MG63 (cell line): ENCODE data around the gene MARS1. TPM values are rescaled to one million over a fixed set of nuclear protein-coding genes. Genes with fewer than 3 reads are reported as not detected.

ENCODE experiments used
- DNase-seq: peaks from one replicate; pipeline ENCODE4 v3.0.0-alpha.2; 2020
- H3K27me3 ChIP-seq: fragments of 250-450 bp; sonication (Bioruptor Pico); 2 replicates; pipeline ENCODE4 v1.5.1; 2020; ENCODE audit warnings: mild to moderate bottlenecking, moderate library complexity
- H3K36me3 ChIP-seq: fragments of 250-450 bp; sonication (Bioruptor Pico); 2 replicates; pipeline ENCODE4 v1.5.1; 2020; ENCODE audit warnings: mild to moderate bottlenecking, moderate library complexity
- H3K4me3 ChIP-seq: fragments of 250-450 bp; sonication (Bioruptor Pico); 2 replicates; pipeline ENCODE4 v1.5.1; 2020; ENCODE audit warnings: mild to moderate bottlenecking, moderate library complexity
- H3K9me3 ChIP-seq: fragments of 250-450 bp; sonication (Bioruptor Pico); 2 replicates; pipeline ENCODE4 v1.5.1; 2020; ENCODE audit warnings: mild to moderate bottlenecking, moderate library complexity
- total RNA-seq: library from RNA; depleted of rRNA; stranded (reverse); fragments of >200 nt; shearing (Covaris generic); gene quantifications from 2 replicates; pipeline ENCODE4 v1.2.3, GENCODE V29; 2014; ENCODE audit warnings: low replicate concordance

Gene MARS1
- total RNA-seq, 1 experiment from 2014 or later = 285 TPM

DNA sequence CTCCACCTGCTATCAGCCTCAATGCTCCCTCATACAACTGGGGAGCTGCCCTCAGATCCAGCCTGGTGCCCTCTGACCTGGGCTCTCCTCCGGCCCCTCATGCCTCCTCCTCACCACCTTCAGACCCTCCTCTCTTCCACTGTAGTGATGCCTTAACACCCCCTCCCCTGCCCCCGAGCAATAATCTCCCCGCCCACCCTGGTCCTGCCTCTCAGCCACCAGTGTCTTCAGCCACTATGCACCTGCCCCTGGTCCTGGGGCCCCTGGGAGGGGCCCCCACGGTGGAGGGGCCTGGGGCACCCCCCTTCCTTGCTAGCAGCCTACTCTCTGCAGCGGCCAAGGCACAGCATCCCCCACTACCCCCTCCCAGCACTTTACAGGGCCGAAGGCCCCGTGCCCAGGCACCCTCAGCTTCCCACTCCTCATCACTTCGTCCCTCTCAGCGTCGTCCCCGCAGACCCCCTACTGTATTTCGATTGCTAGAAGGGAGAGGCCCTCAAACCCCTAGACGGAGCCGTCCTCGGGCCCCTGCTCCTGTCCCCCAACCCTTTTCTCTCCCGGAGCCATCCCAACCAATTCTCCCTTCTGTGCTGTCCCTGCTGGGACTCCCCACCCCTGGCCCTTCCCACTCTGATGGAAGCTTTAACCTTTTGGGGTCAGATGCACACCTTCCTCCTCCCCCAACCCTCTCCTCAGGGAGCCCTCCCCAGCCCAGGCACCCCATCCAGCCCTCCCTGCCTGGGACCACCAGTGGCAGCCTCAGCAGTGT, 37.9 kb downstream of the MARS1 start:
- no peak for DNase-seq
- Histone ChIP-seq H3K4me3 (no peak overlapping the region), H3K9me3 (no peaks in the 10 kb centered on the region), H3K27me3 (no peaks in the 10 kb centered on the region), H3K36me3 (peaks cover 50% of the 10 kb centered on the region)

DNA sequence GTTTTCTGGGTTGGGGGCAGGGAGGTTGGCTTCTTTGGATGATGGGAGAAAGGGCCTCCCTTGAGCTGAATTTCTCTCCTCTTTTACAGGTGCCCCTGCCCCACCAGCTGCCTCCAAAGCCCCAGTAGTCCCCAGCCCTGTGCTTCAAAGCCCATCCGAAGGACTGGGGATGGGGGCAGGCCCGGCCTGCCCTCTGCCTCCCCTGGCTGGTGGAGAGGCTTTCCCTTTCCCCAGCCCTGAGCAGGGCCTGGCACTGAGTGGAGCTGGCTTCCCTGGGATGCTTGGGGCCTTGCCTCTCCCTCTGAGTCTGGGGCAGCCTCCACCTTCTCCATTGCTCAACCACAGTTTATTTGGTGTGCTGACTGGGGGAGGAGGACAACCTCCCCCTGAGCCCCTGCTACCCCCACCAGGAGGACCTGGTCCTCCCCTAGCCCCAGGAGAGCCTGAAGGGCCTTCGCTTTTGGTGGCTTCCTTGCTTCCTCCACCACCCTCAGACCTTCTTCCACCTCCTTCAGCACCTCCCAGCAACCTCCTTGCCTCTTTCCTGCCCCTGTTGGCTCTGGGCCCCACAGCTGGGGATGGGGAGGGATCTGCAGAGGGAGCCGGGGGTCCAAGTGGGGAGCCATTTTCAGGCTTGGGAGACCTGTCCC, 38.7 kb downstream of the MARS1 start:
- Histone ChIP-seq H3K36me3 (peaks cover 53% of the 10 kb centered on the region), H3K4me3 (no peak overlapping the region), H3K27me3 (no peaks in the 10 kb centered on the region), H3K9me3 (no peaks in the 10 kb centered on the region)
- DNase-seq = no peak

DNA sequence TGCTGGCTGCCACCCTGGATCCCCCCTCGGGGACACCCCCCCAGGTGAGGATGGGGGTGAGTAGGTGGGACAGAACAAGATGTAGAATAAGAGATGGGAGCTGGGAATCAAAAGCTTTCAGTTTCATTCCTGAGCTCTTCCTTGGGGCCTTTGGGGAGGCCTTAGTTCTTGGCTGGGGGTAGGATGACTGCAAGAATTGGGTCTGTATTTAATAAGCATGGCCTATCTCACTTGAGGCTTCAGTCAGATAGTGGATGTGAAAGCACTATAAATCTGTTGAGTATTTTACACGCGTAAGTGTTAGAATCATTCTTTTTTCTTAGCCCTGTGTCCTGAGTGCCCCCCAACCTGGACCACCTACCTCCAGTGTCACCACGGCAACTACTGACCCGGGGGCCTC, 39.3 kb downstream of the MARS1 start:
- Histone ChIP-seq H3K4me3 (no peak overlapping the region), H3K9me3 (no peaks in the 10 kb centered on the region), H3K36me3 (peaks cover 59% of the 10 kb centered on the region), H3K27me3 (no peaks in the 10 kb centered on the region)
- DNase-seq = no peak

DNA sequence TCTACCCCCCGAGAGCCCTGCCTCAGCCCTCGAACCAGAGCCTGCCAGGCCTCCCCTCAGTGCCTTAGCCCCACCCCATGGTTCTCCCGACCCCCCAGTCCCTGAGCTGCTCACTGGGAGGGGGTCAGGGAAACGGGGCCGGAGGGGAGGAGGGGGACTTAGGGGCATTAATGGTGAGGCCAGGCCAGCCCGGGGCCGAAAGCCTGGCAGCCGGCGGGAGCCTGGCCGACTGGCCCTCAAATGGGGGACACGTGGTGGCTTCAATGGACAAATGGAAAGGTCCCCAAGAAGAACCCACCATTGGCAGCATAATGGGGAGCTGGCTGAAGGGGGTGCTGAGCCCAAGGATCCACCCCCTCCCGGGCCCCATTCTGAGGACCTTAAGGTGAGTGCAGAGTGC, 40.3 kb downstream of the MARS1 start:
- H3K36me3 ChIP-seq = peaks cover 67% of the 10 kb centered on the region
- DNase-seq = no peak
- no peak overlapping the region for H3K4me3 ChIP-seq
- no peaks in the 10 kb centered on the region for H3K9me3 ChIP-seq
- H3K27me3 ChIP-seq = no peaks in the 10 kb centered on the region

DNA sequence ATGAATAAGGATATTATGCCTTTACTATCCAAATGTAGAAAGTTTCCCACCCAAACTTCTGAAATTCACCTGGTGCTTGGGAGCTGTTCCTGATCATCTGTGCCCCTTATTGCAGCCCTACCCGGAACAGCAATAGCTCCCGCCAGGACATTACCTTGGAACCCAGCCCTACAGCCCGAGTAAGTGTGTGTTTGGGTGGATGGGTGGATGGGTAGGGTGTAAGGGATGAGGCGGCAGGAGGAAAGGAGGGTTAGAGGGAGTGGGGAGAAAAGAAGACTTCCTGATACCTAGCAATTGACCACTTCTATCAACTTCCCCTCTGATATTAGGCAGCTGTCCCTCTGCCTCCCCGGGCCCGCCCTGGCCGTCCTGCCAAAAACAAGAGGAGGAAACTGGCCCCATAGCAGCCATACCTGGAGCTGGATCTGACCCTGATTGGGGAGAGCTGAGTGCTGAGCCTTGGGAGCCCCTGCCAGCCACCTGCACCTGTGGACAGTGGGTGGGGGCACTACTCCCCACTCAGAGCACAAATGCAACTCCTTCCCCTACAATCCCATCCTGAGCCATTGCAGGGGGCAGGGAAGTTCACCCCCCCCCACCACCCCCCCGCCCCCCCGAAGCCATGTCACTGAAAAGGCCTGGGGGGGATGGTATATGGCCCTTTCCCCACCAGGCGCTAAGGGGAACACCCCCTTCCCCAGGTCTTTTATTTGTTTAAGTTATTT, 41.1 kb downstream of the MARS1 start:
- H3K27me3 ChIP-seq = no peaks in the 10 kb centered on the region
- no peak for DNase-seq
- no peaks in the 10 kb centered on the region for H3K9me3 ChIP-seq
- H3K36me3 ChIP-seq = peaks cover 66% of the 10 kb centered on the region
- H3K4me3 ChIP-seq = no peak overlapping the region

DNA sequence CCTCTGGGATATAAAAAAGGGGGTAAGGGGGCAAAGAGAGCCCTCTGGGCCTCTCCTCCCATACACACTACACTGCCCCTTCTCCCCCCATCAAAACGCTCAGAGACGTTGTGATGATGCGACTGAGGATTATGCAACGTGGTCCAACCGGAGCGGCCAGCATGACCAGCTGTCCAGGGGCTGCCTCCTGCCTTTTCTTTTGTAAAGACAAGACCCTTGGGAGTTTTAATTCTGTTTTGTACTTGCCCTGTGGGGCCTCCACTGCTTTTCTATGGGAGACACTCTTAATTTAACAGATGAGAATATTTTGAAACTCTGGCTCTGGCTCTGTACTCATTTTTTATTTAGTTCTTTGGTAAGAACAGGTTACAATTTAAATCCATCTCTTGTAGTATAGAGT, 42.0 kb downstream of the MARS1 start:
- Histone ChIP-seq H3K9me3 (no peaks in the 10 kb centered on the region), H3K36me3 (peaks cover 67% of the 10 kb centered on the region), H3K4me3 (no peak overlapping the region), H3K27me3 (no peaks in the 10 kb centered on the region)
- no peak for DNase-seq

DNA sequence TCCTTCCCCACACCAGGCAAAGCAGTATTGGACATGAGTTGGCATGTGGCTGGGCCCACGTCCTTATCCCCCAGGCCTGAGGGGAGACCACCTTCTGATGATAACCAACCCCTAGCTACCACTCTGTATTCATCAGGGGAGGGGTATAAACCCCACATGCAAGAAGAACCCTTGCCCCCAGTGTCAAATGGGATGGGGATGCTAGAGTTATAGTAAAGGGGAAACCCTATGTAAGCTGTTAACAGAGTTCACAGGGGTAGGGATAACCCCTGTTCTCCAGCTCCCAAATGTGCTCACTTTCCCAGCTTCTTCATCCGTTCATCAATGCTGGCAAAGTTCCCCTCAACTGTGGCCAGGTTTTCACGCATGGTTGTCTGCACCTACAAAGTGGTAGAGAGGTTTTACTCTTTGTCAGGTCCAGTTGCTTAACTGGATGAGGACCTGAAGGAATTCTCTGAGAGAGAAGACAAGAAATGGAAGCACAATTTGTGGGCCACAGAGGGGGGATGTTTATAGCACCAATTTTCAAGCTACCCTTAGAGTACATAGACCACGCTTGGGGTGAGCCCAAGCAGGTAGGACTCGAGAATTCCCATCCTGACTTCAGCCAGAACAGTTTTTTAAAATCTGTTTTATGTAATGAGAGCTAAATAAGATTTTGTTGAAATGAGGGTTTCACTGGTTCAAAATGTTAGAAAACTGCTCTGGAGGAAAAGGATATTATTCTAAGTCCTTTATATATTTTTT, 42.7 kb downstream of the MARS1 start:
- H3K9me3 ChIP-seq = no peaks in the 10 kb centered on the region
- peaks cover 69% of the 10 kb centered on the region for H3K36me3 ChIP-seq
- no peak for DNase-seq
- H3K4me3 ChIP-seq = no peak overlapping the region
- no peaks in the 10 kb centered on the region for H3K27me3 ChIP-seq

DNA sequence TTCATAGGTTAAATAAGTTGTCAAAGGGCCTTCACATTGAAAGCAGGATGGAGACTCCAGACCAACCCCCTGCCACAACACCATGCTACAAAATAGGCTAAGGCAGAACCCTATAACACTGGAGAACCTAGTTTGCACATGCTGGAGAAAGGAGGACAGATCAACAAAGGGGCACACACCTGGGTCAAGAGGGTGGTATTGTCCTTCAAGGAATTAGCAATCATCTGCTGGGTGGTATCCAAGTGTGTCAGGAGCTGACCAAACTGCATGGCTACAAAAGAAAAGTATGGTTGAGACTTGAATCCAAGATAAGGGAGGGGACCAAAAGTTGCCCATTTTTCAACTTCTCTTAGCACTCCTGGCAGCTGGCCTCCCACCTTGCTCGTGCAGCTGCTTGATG, 44.0 kb downstream of the MARS1 start:
- no peak for DNase-seq
- no peaks in the 10 kb centered on the region for H3K9me3 ChIP-seq
- no peak overlapping the region for H3K4me3 ChIP-seq
- H3K27me3 ChIP-seq = no peaks in the 10 kb centered on the region
- peaks cover 61% of the 10 kb centered on the region for H3K36me3 ChIP-seq

DNA sequence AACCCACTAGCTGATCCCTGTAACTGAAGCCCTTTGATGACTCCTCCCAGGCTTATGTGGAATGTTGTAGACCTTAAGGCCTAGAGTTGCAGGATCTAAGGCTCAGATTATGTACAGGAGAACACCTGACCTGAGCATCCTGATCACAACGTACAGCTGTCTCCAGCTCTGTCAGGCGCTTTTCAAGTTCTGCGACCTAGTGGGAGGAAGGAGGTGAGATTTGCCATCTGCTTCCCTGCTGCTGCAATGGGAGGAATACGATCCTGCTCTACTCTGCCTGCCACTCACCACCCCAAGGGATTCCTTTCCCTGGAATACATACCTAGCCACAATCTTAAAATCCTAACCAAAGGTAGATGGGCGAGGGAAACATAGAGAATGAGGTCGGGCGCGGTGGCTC, 45.2 kb downstream of the MARS1 start:
- Histone ChIP-seq H3K4me3 (no peak overlapping the region), H3K9me3 (no peaks in the 10 kb centered on the region), H3K36me3 (peaks cover 55% of the 10 kb centered on the region), H3K27me3 (no peaks in the 10 kb centered on the region)
- no peak for DNase-seq

DNA sequence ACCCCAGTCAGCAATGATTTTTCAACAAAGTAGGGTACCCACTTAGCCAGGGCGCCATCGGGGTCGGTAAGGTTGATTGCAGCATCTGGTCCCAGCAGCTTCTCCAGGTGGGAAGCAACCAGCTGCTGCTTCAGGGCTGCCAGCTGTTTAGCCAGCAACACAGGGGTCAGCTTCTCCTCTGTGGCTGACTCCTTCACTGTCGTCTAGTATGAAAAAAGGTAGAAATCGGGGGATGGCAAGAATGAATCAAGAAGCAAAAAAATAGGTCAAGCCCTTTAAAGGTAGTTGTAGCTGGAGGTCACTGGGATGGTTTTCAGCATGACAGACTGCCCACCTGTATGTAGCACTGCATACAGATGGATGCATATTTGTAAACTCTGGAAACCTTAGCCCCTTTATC, 46.4 kb downstream of the MARS1 start:
- DNase-seq = no peak
- Histone ChIP-seq H3K4me3 (no peak overlapping the region), H3K36me3 (peaks cover 56% of the 10 kb centered on the region), H3K27me3 (no peaks in the 10 kb centered on the region), H3K9me3 (no peaks in the 10 kb centered on the region)

DNA sequence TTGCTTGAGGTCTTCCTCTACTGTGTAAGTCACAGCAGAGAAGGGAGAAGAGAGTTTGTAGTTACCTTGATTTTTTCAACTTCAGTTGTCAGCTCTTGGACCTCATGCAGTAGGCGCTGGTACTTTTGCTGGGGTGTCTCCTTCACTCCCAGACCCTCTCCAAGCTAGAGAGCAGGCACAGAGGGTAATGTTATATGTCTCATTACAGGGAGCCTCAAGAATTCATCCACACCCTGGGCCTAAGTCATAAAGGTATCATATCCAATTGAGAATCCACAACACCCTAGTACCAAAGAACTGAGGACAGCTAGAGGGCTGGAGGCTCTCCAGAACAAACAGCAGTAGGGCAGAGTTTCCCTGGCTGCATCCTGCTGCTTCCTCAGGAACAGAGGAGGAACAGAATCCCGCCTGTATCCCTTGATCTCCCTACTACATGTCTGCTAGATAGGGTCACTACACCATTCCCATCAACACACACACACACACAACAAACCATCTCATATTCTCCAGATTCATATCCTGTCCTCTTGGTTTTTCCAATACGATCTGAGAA, 47.2 kb downstream of the MARS1 start:
- Histone ChIP-seq H3K36me3 (peaks cover 54% of the 10 kb centered on the region), H3K27me3 (no peaks in the 10 kb centered on the region), H3K9me3 (no peaks in the 10 kb centered on the region), H3K4me3 (no peak overlapping the region)
- DNase-seq = no peak

DNA sequence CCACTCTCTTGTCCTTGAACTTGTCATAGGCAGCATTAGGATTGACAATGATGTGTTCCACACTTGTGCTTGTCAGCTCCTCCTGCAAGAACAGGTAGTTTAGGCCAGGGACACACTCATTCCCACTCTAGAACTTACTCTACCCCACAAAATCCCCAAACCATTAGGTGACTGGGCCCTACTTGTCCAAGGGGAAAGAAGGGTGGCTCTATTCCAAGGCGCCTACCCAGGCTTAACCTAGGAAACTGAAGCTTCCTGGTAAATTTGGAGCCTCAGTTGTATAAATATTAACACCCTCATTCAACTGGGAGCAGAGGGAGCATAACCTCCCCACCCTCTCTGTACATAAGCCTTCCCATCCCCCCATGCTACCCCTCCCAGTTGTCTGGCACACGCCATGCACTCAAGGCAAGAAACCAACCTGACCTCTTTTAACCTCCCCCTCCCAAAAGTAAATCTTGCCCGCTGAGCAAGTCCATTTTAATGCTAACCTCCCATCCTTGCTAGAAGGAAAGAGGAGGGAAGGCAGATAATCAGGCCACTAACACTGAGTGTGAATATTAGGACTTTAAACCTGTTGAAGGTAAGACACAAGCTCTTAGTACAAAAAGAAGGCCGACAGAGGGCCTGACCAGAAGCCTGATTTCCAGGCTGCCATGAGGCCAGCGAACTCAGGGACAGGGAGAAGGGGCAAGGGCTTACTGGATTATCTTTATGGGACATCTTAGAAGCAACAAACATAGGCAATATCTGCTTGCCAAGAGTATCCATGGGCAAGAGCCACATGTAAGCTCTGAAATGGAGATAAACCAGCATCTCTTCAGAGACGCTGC, 48.1 kb downstream of the MARS1 start:
- Histone ChIP-seq H3K27me3 (no peaks in the 10 kb centered on the region), H3K36me3 (peaks cover 51% of the 10 kb centered on the region), H3K4me3 (no peak overlapping the region), H3K9me3 (no peaks in the 10 kb centered on the region)
- DNase-seq = no peak

DNA sequence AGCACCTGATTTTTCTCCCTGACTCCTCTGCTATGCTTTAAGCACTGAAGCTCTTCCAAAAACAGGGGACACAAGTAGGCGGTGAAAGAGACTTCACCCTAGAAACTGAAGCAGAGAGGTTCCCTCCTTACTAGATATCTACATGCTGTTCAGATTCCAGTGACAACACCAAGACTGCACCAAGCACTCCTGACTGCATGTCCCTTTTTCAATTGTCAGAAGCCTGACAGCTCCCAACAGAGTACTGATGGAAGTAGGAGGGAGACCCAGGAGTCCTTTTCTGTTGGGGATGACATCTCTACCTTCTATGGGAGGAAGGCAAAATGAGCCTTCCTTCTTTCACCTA, 48.7 kb downstream of the MARS1 start:
- no peak for DNase-seq
- Histone ChIP-seq H3K4me3 (no peak overlapping the region), H3K36me3 (peaks cover 49% of the 10 kb centered on the region), H3K27me3 (no peaks in the 10 kb centered on the region), H3K9me3 (no peaks in the 10 kb centered on the region)

DNA sequence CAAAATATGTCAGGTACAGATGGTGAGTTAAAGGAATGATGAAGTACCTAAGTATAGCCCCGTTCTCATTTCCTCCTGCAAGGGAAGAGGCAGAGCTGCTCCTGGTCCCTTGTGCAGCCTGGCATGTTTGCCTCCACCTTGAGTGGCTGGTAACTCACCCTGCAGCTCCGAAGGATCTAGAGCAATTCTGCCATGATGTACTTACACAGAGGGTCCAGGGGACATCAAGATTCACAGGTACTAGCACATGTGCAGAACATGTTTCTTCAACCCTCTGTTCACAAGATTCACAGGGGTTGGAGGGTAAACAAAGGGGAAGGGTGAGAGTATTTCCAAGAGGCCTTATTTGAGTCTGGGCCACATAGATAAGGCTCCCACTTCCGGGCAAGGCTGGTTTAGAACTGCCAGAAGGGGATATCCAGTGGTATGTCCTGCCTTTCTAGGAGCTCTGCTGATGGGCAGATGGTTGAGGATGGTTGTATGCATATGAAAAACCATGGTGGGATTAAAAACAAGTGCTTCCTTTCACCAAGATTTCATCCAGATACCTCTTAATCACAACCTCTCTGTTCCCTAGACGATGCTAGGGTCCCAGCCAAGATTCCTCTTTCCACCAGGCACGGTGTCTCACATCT, 51.4 kb downstream of the MARS1 start:
- Histone ChIP-seq H3K36me3 (peaks cover 39% of the 10 kb centered on the region), H3K27me3 (no peaks in the 10 kb centered on the region), H3K4me3 (no peak overlapping the region), H3K9me3 (no peaks in the 10 kb centered on the region)
- DNase-seq = no peak

DNA sequence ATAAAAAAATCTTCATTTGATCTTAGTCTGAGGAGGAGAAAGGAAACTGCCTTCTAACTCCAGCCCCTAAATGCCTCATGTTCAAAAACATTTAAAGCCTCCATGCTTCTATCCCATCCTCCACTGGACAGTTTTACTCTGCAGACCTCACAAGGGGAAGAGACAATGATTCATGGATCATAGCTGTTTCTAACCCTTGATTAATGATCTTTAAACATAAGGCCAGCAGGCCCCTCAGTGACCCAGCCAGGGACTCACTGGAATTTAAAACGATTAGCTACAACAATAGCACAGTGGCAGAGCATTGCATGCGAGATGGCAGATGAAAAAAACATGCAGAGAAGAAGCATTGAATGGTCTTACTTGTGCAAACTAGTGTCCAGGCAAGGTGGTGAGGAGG, 53.1 kb downstream of the MARS1 start:
- Histone ChIP-seq H3K27me3 (no peaks in the 10 kb centered on the region), H3K36me3 (peaks cover 40% of the 10 kb centered on the region), H3K4me3 (no peak overlapping the region), H3K9me3 (no peaks in the 10 kb centered on the region)
- no peak for DNase-seq

DNA sequence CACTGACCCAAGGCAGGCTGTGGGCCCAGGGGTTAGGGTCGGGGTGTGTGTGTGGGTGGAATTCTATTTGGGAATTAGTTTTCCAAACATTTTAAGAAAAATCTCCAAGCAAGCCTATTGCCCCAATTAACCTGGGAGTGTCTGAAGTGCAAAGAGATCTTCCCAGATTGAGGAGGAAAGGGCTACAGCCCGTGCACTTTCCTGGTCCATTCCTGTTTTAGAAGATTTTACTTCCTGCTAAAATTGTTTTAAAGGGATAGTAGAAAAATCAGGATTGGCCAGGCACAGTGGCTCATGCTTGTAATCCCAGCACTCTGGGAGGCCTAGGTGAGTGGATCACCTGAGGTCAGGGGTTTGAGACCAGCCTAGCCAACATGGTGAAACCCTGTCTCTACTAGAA, 53.8 kb downstream of the MARS1 start:
- Histone ChIP-seq H3K4me3 (no peak overlapping the region), H3K36me3 (peaks cover 41% of the 10 kb centered on the region), H3K9me3 (no peaks in the 10 kb centered on the region), H3K27me3 (no peaks in the 10 kb centered on the region)
- no peak for DNase-seq
